Measurements from ENCODE around the gene TOP3A. TPM values are rescaled to one million over a fixed set of nuclear protein-coding genes. Genes with fewer than 3 reads are reported as not detected.

TOP3A gene
- total and polyA plus RNA-seq, 2 of the 13 experiments (the other 11 are each of a cell fraction or from before 2014, with no cell fraction given), result 16.9 to 36.8 TPM

DNA sequence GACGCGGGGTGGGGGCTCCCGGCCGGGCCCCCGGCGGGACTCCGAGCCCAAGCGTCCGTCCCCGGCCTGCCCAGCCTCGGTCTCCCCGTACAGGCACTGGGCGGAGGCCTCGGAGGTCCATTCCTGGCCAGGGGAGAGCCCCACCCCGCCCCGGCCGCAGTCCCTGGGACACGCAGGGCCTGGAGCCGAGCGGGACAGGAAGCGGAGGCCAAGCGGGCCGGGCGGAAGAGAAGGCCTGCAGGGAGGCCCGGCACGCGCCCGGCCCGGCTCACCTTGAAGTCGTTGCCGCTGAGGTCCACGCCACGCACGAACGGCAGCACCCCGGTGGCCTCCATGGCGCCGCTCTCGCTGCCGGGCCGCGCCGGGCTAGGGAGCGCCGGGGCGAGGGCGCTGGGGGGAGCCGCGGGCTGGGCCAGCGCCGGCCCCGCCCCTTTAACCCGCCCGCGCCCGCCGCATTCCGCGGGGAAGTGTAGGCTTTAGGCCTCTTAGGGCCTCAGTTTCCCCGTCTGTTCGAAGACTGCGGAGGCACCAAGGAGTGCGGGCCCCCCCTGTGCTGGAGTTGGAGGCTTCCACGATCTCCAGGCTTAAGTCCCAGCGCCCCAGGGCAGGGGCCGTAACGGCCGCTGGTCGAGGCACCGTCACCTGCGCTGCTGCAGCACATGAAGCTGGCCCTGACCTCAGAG is 56.3 kb downstream of the TOP3A start, which contains the start of gene FLII (continued):
- TF ChIP-seq ZNF777 (CRISPR knock-in tag; IDR thresholded peaks at IDR 0.05), result 0 out of 2 replicates have a peak, but pooled peaks have one; percentile 54
- TF ChIP-seq, protein P1, sequence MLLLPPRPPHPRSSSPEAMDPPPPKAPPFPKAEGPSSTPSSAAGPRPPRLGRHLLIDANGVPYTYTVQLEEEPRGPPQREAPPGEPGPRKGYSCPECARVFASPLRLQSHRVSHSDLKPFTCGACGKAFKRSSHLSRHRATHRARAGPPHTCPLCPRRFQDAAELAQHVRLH (CRISPR knock-in tag; IDR thresholded peaks at IDR 0.05; ENCODE audit: borderline replicate concordance, low read depth), result 0 out of 2 replicates have a peak, but pooled peaks have one; percentile 31
- peak; percentile 86 for TF ChIP-seq PHF8 (CRISPR knock-in tag; IDR thresholded peaks at IDR 0.05)
- TF ChIP-seq, protein P2, sequence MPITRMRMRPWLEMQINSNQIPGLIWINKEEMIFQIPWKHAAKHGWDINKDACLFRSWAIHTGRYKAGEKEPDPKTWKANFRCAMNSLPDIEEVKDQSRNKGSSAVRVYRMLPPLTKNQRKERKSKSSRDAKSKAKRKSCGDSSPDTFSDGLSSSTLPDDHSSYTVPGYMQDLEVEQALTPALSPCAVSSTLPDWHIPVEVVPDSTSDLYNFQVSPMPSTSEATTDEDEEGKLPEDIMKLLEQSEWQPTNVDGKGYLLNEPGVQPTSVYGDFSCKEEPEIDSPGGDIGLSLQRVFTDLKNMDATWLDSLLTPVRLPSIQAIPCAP (CRISPR knock-in tag; IDR thresholded peaks at IDR 0.05; ENCODE audit: low read depth), result no peak
- TF ChIP-seq ZNF235 (CRISPR knock-in tag; IDR thresholded peaks at IDR 0.05; ENCODE audit: borderline replicate concordance), result peak; percentile 58; the same call in 1 of the 2 replicates
- 0 out of 2 replicates have a peak, but pooled peaks have one; percentile 15 for TF ChIP-seq ZBTB38 (CRISPR knock-in tag; IDR thresholded peaks at IDR 0.05)
- TF ChIP-seq ZNF264 (CRISPR knock-in tag; IDR thresholded peaks at IDR 0.05), result no peak
- TF ChIP-seq, protein P3, sequence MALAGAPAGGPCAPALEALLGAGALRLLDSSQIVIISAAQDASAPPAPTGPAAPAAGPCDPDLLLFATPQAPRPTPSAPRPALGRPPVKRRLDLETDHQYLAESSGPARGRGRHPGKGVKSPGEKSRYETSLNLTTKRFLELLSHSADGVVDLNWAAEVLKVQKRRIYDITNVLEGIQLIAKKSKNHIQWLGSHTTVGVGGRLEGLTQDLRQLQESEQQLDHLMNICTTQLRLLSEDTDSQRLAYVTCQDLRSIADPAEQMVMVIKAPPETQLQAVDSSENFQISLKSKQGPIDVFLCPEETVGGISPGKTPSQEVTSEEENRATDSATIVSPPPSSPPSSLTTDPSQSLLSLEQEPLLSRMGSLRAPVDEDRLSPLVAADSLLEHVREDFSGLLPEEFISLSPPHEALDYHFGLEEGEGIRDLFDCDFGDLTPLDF (CRISPR knock-in tag; IDR thresholded peaks at IDR 0.05), result 0 out of 2 replicates have a peak, but pooled peaks have one; percentile 17
- no peak for TF ChIP-seq THAP11 (CRISPR knock-in tag; IDR thresholded peaks at IDR 0.05)
- peak; percentile 62; the same call in 1 of the 2 replicates for TF ChIP-seq MAF1 (CRISPR knock-in tag; IDR thresholded peaks at IDR 0.05; ENCODE audit: borderline replicate concordance)
- TF ChIP-seq, protein P4, sequence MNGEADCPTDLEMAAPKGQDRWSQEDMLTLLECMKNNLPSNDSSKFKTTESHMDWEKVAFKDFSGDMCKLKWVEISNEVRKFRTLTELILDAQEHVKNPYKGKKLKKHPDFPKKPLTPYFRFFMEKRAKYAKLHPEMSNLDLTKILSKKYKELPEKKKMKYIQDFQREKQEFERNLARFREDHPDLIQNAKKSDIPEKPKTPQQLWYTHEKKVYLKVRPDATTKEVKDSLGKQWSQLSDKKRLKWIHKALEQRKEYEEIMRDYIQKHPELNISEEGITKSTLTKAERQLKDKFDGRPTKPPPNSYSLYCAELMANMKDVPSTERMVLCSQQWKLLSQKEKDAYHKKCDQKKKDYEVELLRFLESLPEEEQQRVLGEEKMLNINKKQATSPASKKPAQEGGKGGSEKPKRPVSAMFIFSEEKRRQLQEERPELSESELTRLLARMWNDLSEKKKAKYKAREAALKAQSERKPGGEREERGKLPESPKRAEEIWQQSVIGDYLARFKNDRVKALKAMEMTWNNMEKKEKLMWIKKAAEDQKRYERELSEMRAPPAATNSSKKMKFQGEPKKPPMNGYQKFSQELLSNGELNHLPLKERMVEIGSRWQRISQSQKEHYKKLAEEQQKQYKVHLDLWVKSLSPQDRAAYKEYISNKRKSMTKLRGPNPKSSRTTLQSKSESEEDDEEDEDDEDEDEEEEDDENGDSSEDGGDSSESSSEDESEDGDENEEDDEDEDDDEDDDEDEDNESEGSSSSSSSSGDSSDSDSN (CRISPR knock-in tag; IDR thresholded peaks at IDR 0.05), result peak; percentile 91
- TF ChIP-seq ZNF674 (CRISPR knock-in tag; IDR thresholded peaks at IDR 0.05; ENCODE audit: low read depth), result no peak
- TF ChIP-seq, protein P5, sequence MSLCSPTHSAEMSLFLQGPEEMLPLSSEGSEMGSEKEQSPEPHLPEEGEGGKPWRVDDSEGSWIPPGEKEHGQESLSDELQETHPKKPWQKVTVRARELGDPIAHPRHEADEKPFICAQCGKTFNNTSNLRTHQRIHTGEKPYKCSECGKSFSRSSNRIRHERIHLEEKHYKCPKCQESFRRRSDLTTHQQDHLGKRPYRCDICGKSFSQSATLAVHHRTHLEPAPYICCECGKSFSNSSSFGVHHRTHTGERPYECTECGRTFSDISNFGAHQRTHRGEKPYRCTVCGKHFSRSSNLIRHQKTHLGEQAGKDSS (CRISPR knock-in tag; IDR thresholded peaks at IDR 0.05; ENCODE audit: borderline replicate concordance, low read depth), result 0 out of 2 replicates have a peak, but pooled peaks have one; percentile 19
- peak; percentile 28; the same call in 1 of the 2 replicates for TF ChIP-seq ATF7-NPFF (CRISPR knock-in tag; IDR thresholded peaks at IDR 0.05; ENCODE audit: low read depth)
- no peak for TF ChIP-seq MEF2D (CRISPR knock-in tag; IDR thresholded peaks at IDR 0.05)
- TF ChIP-seq, protein P6, sequence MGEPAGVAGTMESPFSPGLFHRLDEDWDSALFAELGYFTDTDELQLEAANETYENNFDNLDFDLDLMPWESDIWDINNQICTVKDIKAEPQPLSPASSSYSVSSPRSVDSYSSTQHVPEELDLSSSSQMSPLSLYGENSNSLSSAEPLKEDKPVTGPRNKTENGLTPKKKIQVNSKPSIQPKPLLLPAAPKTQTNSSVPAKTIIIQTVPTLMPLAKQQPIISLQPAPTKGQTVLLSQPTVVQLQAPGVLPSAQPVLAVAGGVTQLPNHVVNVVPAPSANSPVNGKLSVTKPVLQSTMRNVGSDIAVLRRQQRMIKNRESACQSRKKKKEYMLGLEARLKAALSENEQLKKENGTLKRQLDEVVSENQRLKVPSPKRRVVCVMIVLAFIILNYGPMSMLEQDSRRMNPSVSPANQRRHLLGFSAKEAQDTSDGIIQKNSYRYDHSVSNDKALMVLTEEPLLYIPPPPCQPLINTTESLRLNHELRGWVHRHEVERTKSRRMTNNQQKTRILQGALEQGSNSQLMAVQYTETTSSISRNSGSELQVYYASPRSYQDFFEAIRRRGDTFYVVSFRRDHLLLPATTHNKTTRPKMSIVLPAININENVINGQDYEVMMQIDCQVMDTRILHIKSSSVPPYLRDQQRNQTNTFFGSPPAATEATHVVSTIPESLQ (CRISPR knock-in tag; conservative IDR thresholded peaks at IDR 0.05), result no peak
- TF ChIP-seq, protein P7, sequence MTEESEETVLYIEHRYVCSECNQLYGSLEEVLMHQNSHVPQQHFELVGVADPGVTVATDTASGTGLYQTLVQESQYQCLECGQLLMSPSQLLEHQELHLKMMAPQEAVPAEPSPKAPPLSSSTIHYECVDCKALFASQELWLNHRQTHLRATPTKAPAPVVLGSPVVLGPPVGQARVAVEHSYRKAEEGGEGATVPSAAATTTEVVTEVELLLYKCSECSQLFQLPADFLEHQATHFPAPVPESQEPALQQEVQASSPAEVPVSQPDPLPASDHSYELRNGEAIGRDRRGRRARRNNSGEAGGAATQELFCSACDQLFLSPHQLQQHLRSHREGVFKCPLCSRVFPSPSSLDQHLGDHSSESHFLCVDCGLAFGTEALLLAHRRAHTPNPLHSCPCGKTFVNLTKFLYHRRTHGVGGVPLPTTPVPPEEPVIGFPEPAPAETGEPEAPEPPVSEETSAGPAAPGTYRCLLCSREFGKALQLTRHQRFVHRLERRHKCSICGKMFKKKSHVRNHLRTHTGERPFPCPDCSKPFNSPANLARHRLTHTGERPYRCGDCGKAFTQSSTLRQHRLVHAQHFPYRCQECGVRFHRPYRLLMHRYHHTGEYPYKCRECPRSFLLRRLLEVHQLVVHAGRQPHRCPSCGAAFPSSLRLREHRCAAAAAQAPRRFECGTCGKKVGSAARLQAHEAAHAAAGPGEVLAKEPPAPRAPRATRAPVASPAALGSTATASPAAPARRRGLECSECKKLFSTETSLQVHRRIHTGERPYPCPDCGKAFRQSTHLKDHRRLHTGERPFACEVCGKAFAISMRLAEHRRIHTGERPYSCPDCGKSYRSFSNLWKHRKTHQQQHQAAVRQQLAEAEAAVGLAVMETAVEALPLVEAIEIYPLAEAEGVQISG (CRISPR knock-in tag; IDR thresholded peaks at IDR 0.05), result peak; percentile 50

Data from HepG2 (cell line).